Astrocyte (in vitro differentiated cells and primary cell): ENCODE results near the gene ALX1. TPM values are rescaled to one million over a fixed set of nuclear protein-coding genes. Genes with fewer than 3 reads are reported as not detected.

Experiments used
- DNase-seq: peaks from one replicate; pipeline ENCODE4 v3.0.0-alpha.2; 2010; ENCODE audit warnings: low read depth
- FAIRE-seq: peaks from 2 replicates; lab custom pipeline; 2011; peaks lifted over from hg19 to GRCh38; lab: Jason Lieb, UNC
- H2AFZ ChIP-seq: 2 replicates; pipeline ENCODE4 v1.6.0; 2012; ENCODE audit warnings: low read depth, low read length, inconsistent platforms
- H3K27ac ChIP-seq: 2 replicates; pipeline ENCODE4 v1.5.1; 2011; ENCODE audit warnings: low read depth, low read length, inconsistent platforms
- H3K27me3 ChIP-seq: 2 replicates; pipeline ENCODE4 v1.6.0; 2011; ENCODE audit warnings: low read length, inconsistent platforms; ENCODE audit not compliant: insufficient read depth
- H3K36me3 ChIP-seq: 2 replicates; pipeline ENCODE4 v1.5.1; 2011; ENCODE audit warnings: low read length, inconsistent platforms; ENCODE audit not compliant: insufficient read depth
- H3K4me1 ChIP-seq: 2 replicates; pipeline ENCODE4 v1.5.1; 2011; ENCODE audit warnings: low read length, inconsistent platforms; ENCODE audit not compliant: insufficient read depth
- H3K4me2 ChIP-seq: 2 replicates; pipeline ENCODE4 v1.6.0; 2012; ENCODE audit warnings: low read length, inconsistent platforms
- H3K4me3 ChIP-seq: 2 replicates; pipeline ENCODE4 v1.5.1; 2011; ENCODE audit warnings: low read depth, mild to moderate bottlenecking, low read length, inconsistent platforms; ENCODE audit not compliant: insufficient read depth
- H3K79me2 ChIP-seq: 2 replicates; pipeline ENCODE4 v1.6.0; 2012; ENCODE audit warnings: mild to moderate bottlenecking, low read length, inconsistent platforms; ENCODE audit not compliant: insufficient read depth
- H3K9ac ChIP-seq: 2 replicates; pipeline ENCODE4 v1.6.0; 2012; ENCODE audit warnings: mild to moderate bottlenecking, low read length, inconsistent platforms
- H3K9me3 ChIP-seq: 2 replicates; pipeline ENCODE4 v1.5.1; 2012; ENCODE audit warnings: low read depth, mild to moderate bottlenecking, low read length, inconsistent platforms; ENCODE audit not compliant: insufficient read depth
- H4K20me1 ChIP-seq: 2 replicates; pipeline ENCODE4 v1.6.0; 2012; ENCODE audit warnings: low read length, inconsistent platforms; ENCODE audit not compliant: insufficient read depth
- H3K27ac Mint-ChIP-seq: one replicate; pipeline ENCODE4 v1.8.0; 2021; ENCODE audit warnings: mild to moderate bottlenecking, mixed read lengths; ENCODE audit not compliant: unreplicated experiment
- H3K27me3 Mint-ChIP-seq: one replicate; pipeline ENCODE4 v1.8.0; 2021; ENCODE audit warnings: low read depth, mixed read lengths; ENCODE audit not compliant: unreplicated experiment
- H3K36me3 Mint-ChIP-seq: one replicate; pipeline ENCODE4 v1.8.0; 2021; ENCODE audit warnings: low read depth, mixed read lengths; ENCODE audit not compliant: unreplicated experiment
- H3K4me1 Mint-ChIP-seq: one replicate; pipeline ENCODE4 v1.8.0; 2021; ENCODE audit warnings: low read depth, mixed read lengths; ENCODE audit not compliant: unreplicated experiment
- H3K4me3 Mint-ChIP-seq: one replicate; pipeline ENCODE4 v1.8.0; 2021; ENCODE audit warnings: mild to moderate bottlenecking, moderate library complexity, mixed read lengths; ENCODE audit not compliant: unreplicated experiment
- H3K9me3 Mint-ChIP-seq: one replicate; pipeline ENCODE4 v1.8.0; 2021; ENCODE audit warnings: mild to moderate bottlenecking, mixed read lengths; ENCODE audit not compliant: unreplicated experiment
- CTCF ChIP-seq: IDR thresholded peaks from 2 replicates; pipeline ENCODE4 v1.5.1; 2011; ENCODE audit warnings: low read depth, mild to moderate bottlenecking, inconsistent platforms, low read length, moderate library complexity; ENCODE audit not compliant: insufficient read depth
- EZH2 ChIP-seq: IDR thresholded peaks from 2 replicates; pipeline ENCODE4 v1.6.1; 2012; ENCODE audit warnings: mild to moderate bottlenecking, low read length, inconsistent platforms; ENCODE audit not compliant: insufficient read depth
- total RNA-seq: library from RNA; stranded (reverse); gene quantifications from 2 replicates; pipeline ENCODE4 v1.2.1, GENCODE V29; 2021

ALX1 gene
- total RNA-seq, 1 donor from 2014 or later, result 1.4 TPM

- Mint-ChIP-seq H3K27me3 (no peaks in the 10 kb centered on the region), H3K36me3 (no peaks in the 10 kb centered on the region), H3K9me3 (no peaks in the 10 kb centered on the region), H3K4me1 (peaks cover 5% of the 10 kb centered on the region), H3K4me3 (no peak overlapping the region), H3K27ac (no peak overlapping the region)
- H3K4me1 ChIP-seq, result no peaks in the 10 kb centered on the region
- no peaks in the 10 kb centered on the region for H3K79me2 ChIP-seq
- H3K27me3 ChIP-seq, result no peaks in the 10 kb centered on the region
- no peaks in the 10 kb centered on the region for H4K20me1 ChIP-seq
- H3K36me3 ChIP-seq, result no peaks in the 10 kb centered on the region
- TF ChIP-seq EZH2, result no peak
- TF ChIP-seq CTCF, result no peak
- no peak overlapping the region for H3K4me2 ChIP-seq
- no peak overlapping the region for H3K27ac ChIP-seq
- no peaks in the 10 kb centered on the region for H3K9me3 ChIP-seq
- no peak for DNase-seq
- no peak for FAIRE-seq
- H2AFZ ChIP-seq, result no peak overlapping the region
- H3K9ac ChIP-seq, result no peak overlapping the region
- no peak overlapping the region for H3K4me3 ChIP-seq
Observed at GRCh38 chr12:85260896-85261295, 19.1 kb upstream of the ALX1 start.

GRCh38 chr12:85266356-85266755, 13.7 kb upstream of the ALX1 start:
- H2AFZ ChIP-seq, result no peak overlapping the region
- Mint-ChIP-seq H3K4me3 (no peak overlapping the region), H3K36me3 (no peaks in the 10 kb centered on the region), H3K4me1 (no peaks in the 10 kb centered on the region), H3K27me3 (peaks cover 3% of the 10 kb centered on the region), H3K27ac (no peak overlapping the region), H3K9me3 (no peaks in the 10 kb centered on the region)
- no peak for DNase-seq
- no peaks in the 10 kb centered on the region for H3K36me3 ChIP-seq
- H4K20me1 ChIP-seq, result no peaks in the 10 kb centered on the region
- H3K9ac ChIP-seq, result no peak overlapping the region
- no peaks in the 10 kb centered on the region for H3K9me3 ChIP-seq
- H3K4me3 ChIP-seq, result no peak overlapping the region
- no peak overlapping the region for H3K27ac ChIP-seq
- H3K4me2 ChIP-seq, result no peak overlapping the region
- no peaks in the 10 kb centered on the region for H3K79me2 ChIP-seq
- TF ChIP-seq CTCF, result no peak
- TF ChIP-seq EZH2, result no peak
- no peak for FAIRE-seq
- H3K4me1 ChIP-seq, result no peaks in the 10 kb centered on the region
- H3K27me3 ChIP-seq, result peaks cover 2% of the 10 kb centered on the region

GRCh38 chr12:85273381-85274314, 6.4 kb upstream of the ALX1 start:
- peaks cover 63% of the 10 kb centered on the region for H3K27me3 Mint-ChIP-seq
- no peak for FAIRE-seq

More at GRCh38 chr12:85273381-85274314, 6.4 kb upstream of the ALX1 start:
- H3K27me3 ChIP-seq, result peaks cover 66% of the 10 kb centered on the region
- peaks cover 5% of the 10 kb centered on the region for H3K4me1 Mint-ChIP-seq
- no peak for DNase-seq
- no peak overlapping the region for H3K27ac Mint-ChIP-seq
- H3K4me2 ChIP-seq, result peak overlapping the region; percentile 55
- H3K4me1 ChIP-seq, result no peaks in the 10 kb centered on the region
- peak overlapping the region; percentile 40 for H3K4me3 Mint-ChIP-seq
- no peaks in the 10 kb centered on the region for H4K20me1 ChIP-seq
- no peak overlapping the region for H3K9ac ChIP-seq
- no peak overlapping the region for H3K27ac ChIP-seq
- no peak overlapping the region for H2AFZ ChIP-seq
- peak overlapping the region; percentile 34 for H3K4me3 ChIP-seq
- no peaks in the 10 kb centered on the region for H3K79me2 ChIP-seq
- TF ChIP-seq EZH2 (peak; percentile 72), CTCF (no peak)
- peaks cover 9% of the 10 kb centered on the region for H3K9me3 Mint-ChIP-seq
- no peaks in the 10 kb centered on the region for H3K36me3 ChIP-seq
- H3K9me3 ChIP-seq, result peaks cover 2% of the 10 kb centered on the region
- no peaks in the 10 kb centered on the region for H3K36me3 Mint-ChIP-seq
